ENCODE measurements around the gene NEK11. TPM values are rescaled to one million over a fixed set of nuclear protein-coding genes. Genes with fewer than 3 reads are reported as not detected.

NEK11 gene
- total and polyA plus RNA-seq, 12 donors = 5.2 to 19.8 (median 9.8) TPM

- Histone ChIP-seq H3K27ac (no peak overlapping the region), H3K9me3 (replicated peaks in 1 of 3) (no peaks in the 10 kb centered on the region), H3K36me3 (replicated peaks in 1 of 2) (no peaks in the 10 kb centered on the region), H3K4me3 (no peak overlapping the region), H3K4me1 (replicated peaks in 1 of 2) (no peaks in the 10 kb centered on the region), H3K27me3 (no peaks in the 10 kb centered on the region)
- 71 to 80% (median 77%) methylated on average over 3 of the region's 3 CpGs for WGBS, 4 donors
- no peak for DNase-seq
- TF ChIP-seq POLR2A (IDR thresholded peaks at IDR 0.05) (no peak), CTCF (IDR thresholded peaks at IDR 0.05) (no peak)
- intact Hi-C loops (cut with DNase I) = no loop called here
These were observed 23.3 kb downstream of the NEK11 start for GRCh38 chr3:131050001-131050400.

- intact Hi-C loops (cut with DNase I) = no loop called here
- Histone ChIP-seq H3K4me1 (replicated peaks in 1 of 2) (no peaks in the 10 kb centered on the region), H3K27ac (no peak overlapping the region), H3K27me3 (no peaks in the 10 kb centered on the region), H3K9me3 (replicated peaks in 1 of 3) (no peaks in the 10 kb centered on the region), H3K4me3 (no peak overlapping the region), H3K36me3 (replicated peaks in 1 of 2) (no peaks in the 10 kb centered on the region)
- TF ChIP-seq POLR2A (IDR thresholded peaks at IDR 0.05) (no peak), CTCF (IDR thresholded peaks at IDR 0.05) (peak; percentile 20 to 53 (median 41))
- no peak for DNase-seq
- 67 to 71% (median 68%) methylated on average over 3 of the region's 3 CpGs for WGBS, 4 donors
These were observed 26.6 kb downstream of the NEK11 start for GRCh38 chr3:131053043-131053859.

- Histone ChIP-seq H3K27me3 (no peaks in the 10 kb centered on the region), H3K9me3 (replicated peaks in 1 of 3) (no peaks in the 10 kb centered on the region), H3K4me1 (replicated peaks in 1 of 2) (no peaks in the 10 kb centered on the region), H3K36me3 (replicated peaks in 1 of 2) (no peaks in the 10 kb centered on the region), H3K4me3 (no peak overlapping the region), H3K27ac (no peak overlapping the region)
- DNase-seq = no peak
- no peak for TF ChIP-seq POLR2A (IDR thresholded peaks at IDR 0.05)
- no peak for TF ChIP-seq CTCF (IDR thresholded peaks at IDR 0.05)
- intact Hi-C loops (cut with DNase I) = no loop called here
These were observed 41.3 kb downstream of the NEK11 start for GRCh38 chr3:131067983-131068382.

- intact Hi-C loops (cut with DNase I) = no loop called here
- Histone ChIP-seq H3K4me1 (replicated peaks in 1 of 2) (no peaks in the 10 kb centered on the region), H3K9me3 (replicated peaks in 1 of 3) (no peaks in the 10 kb centered on the region), H3K27me3 (no peaks in the 10 kb centered on the region), H3K4me3 (no peak overlapping the region), H3K27ac (no peak overlapping the region), H3K36me3 (replicated peaks in 1 of 2) (no peaks in the 10 kb centered on the region)
- no peak for TF ChIP-seq POLR2A (IDR thresholded peaks at IDR 0.05)
- TF ChIP-seq CTCF (IDR thresholded peaks at IDR 0.05) = no peak
- 64 to 72% (median 69%) methylated on average over 2 of the region's 2 CpGs for WGBS, 4 donors
- no peak for DNase-seq
These were observed 45.5 kb downstream of the NEK11 start for GRCh38 chr3:131072099-131072559.
